Neural cell (in vitro differentiated cells): ENCODE measurements around the gene KDM4B. TPM values are rescaled to one million over a fixed set of nuclear protein-coding genes. Genes with fewer than 3 reads are reported as not detected.

Experiments used
- H2AFZ ChIP-seq: fragments of 200-600, 300-800 bp; sonication (generic), shearing (Covaris generic); 2 replicates; pipeline ENCODE4 v1.6.0; 2014; ENCODE audit warnings: low read depth, mild to moderate bottlenecking, antibody characterized with exemption, low read length, moderate library complexity
- H3F3A ChIP-seq: fragments of 200-600 bp; shearing (Covaris generic); 2 replicates; pipeline ENCODE4 v1.6.1; 2016; ENCODE audit warnings: mild to moderate bottlenecking, moderate library complexity, mixed read lengths, antibody characterized with exemption, low read length; ENCODE audit not compliant: insufficient read depth, poor library complexity, severe bottlenecking
- H3K27ac ChIP-seq: fragments of 200-600, 300-800 bp; sonication (generic), shearing (Covaris generic); 2 replicates; pipeline ENCODE4 v1.5.1; 2014; ENCODE audit warnings: mild to moderate bottlenecking, low read length, moderate library complexity
- H3K27me3 ChIP-seq: fragments of 300-800, 200-600 bp; sonication (generic), shearing (Covaris generic); 2 replicates; pipeline ENCODE4 v1.6.0; 2014; ENCODE audit warnings: mild to moderate bottlenecking, low read depth, low read length, moderate library complexity; ENCODE audit not compliant: insufficient read depth
- H3K36me3 ChIP-seq: fragments of 300-800, 200-600 bp; sonication (generic), shearing (Covaris generic); 2 replicates; pipeline ENCODE4 v1.5.1; 2014; ENCODE audit warnings: mild to moderate bottlenecking, antibody characterized with exemption, low read length, moderate library complexity; ENCODE audit not compliant: insufficient read depth
- H3K4me2 ChIP-seq: fragments of 300-800, 200-600 bp; sonication (generic), shearing (Covaris generic); 2 replicates; pipeline ENCODE4 v1.6.0; 2014; ENCODE audit warnings: mild to moderate bottlenecking, low read length
- H3K4me3 ChIP-seq: fragments of 300-800, 200-600 bp; sonication (generic), shearing (Covaris generic); 2 replicates; pipeline ENCODE4 v1.5.1; 2014; ENCODE audit warnings: mild to moderate bottlenecking, low read length, moderate library complexity
- H3K79me2 ChIP-seq: fragments of 200-600 bp; shearing (Covaris generic); replicated peaks from 2 replicates; pipeline ENCODE4 v1.6.0; 2014; ENCODE audit warnings: mild to moderate bottlenecking, low read length, moderate library complexity; ENCODE audit not compliant: insufficient read depth
- H3K9ac ChIP-seq: fragments of 300-800, 200-600 bp; sonication (generic), shearing (Covaris generic); 2 replicates; pipeline ENCODE4 v1.6.1; 2016; ENCODE audit warnings: mild to moderate bottlenecking, low read length, mixed read lengths
- H3K9me2 ChIP-seq: fragments of 200-600 bp; shearing (Covaris generic); 2 replicates; pipeline ENCODE4 v1.6.1; 2016; ENCODE audit warnings: mild to moderate bottlenecking, low read length, mixed read lengths; ENCODE audit not compliant: insufficient read depth
- H3K9me3 ChIP-seq: fragments of 200-600, 300-800 bp; sonication (generic), shearing (Covaris generic); 2 replicates; pipeline ENCODE4 v1.6.1; 2016; ENCODE audit warnings: mild to moderate bottlenecking, mixed run types, low read length, moderate library complexity, mixed read lengths
- H4K20me1 ChIP-seq: fragments of 200-600 bp; shearing (Covaris generic); 2 replicates; pipeline ENCODE4 v1.6.1; 2016; ENCODE audit warnings: mild to moderate bottlenecking, mixed run types; ENCODE audit not compliant: insufficient read depth
- EP300 ChIP-seq: fragments of 450-650 bp; conservative IDR thresholded peaks from 2 replicates; pipeline ENCODE4 v1.6.1; 2014; ENCODE audit warnings: antibody characterized with exemption, mild to moderate bottlenecking, moderate library complexity; ENCODE audit not compliant: poor library complexity, severe bottlenecking
- EZH2 ChIP-seq: fragments of 200-600, 300-800 bp; shearing (Covaris generic), sonication (generic); IDR thresholded peaks from 2 replicates; pipeline ENCODE4 v1.6.1; 2014; ENCODE audit warnings: antibody characterized with exemption, low read length, borderline replicate concordance, mild to moderate bottlenecking; ENCODE audit not compliant: insufficient read depth, poor library complexity, severe bottlenecking
- MXI1 ChIP-seq: fragments of 450-650 bp; conservative IDR thresholded peaks from 2 replicates; pipeline ENCODE4 v1.6.1; 2014; ENCODE audit warnings: antibody characterized with exemption, mild to moderate bottlenecking; ENCODE audit not compliant: poor library complexity, severe bottlenecking
- POLR2AphosphoS5 ChIP-seq: IDR thresholded peaks from 2 replicates; pipeline ENCODE4 v1.6.1; 2012
- RAD21 ChIP-seq: fragments of 450-650 bp; conservative IDR thresholded peaks from 2 replicates; pipeline ENCODE4 v1.6.1; 2014; ENCODE audit warnings: antibody characterized with exemption, mild to moderate bottlenecking, moderate library complexity
- REST ChIP-seq: IDR thresholded peaks from 2 replicates; pipeline ENCODE4 v1.6.1; 2012; ENCODE audit warnings: borderline replicate concordance
- SMC3 ChIP-seq: fragments of 450-650 bp; conservative IDR thresholded peaks from 2 replicates; pipeline ENCODE4 v1.6.1; 2014; ENCODE audit warnings: antibody characterized with exemption, mild to moderate bottlenecking, moderate library complexity; ENCODE audit not compliant: poor library complexity
- TAF1 ChIP-seq: IDR thresholded peaks from 2 replicates; pipeline ENCODE4 v1.6.1; 2012; ENCODE audit warnings: low read depth
- polyA plus RNA-seq: library from polyadenylated mRNA; depleted of rRNA; stranded (reverse); fragments of >200 nt; gene quantifications from 2 replicates; pipeline ENCODE4 v1.2.3, GENCODE V29; 2014
- TF ChIP-seq, protein P1 (sequence below): fragments of 450-650 bp; IDR thresholded peaks from 2 replicates; pipeline ENCODE4 v1.5.1; 2014; ENCODE audit warnings: antibody characterized with exemption, mild to moderate bottlenecking, moderate library complexity; ENCODE audit not compliant: poor library complexity, severe bottlenecking

Gene KDM4B
- polyA plus RNA-seq, 1 donor from 2014 or later = 19.1 TPM

DNA sequence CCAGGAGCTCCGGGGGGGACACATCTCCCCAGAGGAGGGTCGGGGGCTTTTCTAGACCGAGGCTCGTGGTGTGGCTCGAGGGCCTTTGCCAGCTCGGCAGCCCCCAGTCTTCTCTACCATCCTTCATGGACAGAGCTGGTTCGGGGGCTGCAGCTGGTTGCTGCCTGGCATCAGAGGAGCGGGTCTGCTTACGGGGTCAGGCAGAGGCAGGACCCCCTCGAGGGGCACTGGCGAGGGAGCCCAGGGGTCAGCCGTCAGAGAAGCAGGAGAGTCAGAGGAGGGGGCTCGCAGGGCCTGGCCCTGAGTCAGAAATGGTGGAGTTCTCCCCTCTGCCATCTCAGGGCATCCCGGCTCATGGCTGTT lies 123.5 kb downstream of the KDM4B start:
- Histone ChIP-seq H3K27ac (no peak overlapping the region), H3K4me2 (no peak overlapping the region), H3K9me3 (no peaks in the 10 kb centered on the region), H3K79me2 (no peaks in the 10 kb centered on the region), H2AFZ (no peak overlapping the region), H3K4me3 (no peak overlapping the region), H3F3A (no peaks in the 10 kb centered on the region), H3K9me2 (no peaks in the 10 kb centered on the region), H4K20me1 (no peaks in the 10 kb centered on the region), H3K36me3 (no peaks in the 10 kb centered on the region), H3K27me3 (no peaks in the 10 kb centered on the region), H3K9ac (no peak overlapping the region)
- TF ChIP-seq SMC3 (no peak), TAF1 (no peak), POLR2AphosphoS5 (no peak), MXI1 (no peak), EZH2 (no peak), RAD21 (no peak), EP300 (no peak), REST (no peak)
- TF ChIP-seq, protein P1, sequence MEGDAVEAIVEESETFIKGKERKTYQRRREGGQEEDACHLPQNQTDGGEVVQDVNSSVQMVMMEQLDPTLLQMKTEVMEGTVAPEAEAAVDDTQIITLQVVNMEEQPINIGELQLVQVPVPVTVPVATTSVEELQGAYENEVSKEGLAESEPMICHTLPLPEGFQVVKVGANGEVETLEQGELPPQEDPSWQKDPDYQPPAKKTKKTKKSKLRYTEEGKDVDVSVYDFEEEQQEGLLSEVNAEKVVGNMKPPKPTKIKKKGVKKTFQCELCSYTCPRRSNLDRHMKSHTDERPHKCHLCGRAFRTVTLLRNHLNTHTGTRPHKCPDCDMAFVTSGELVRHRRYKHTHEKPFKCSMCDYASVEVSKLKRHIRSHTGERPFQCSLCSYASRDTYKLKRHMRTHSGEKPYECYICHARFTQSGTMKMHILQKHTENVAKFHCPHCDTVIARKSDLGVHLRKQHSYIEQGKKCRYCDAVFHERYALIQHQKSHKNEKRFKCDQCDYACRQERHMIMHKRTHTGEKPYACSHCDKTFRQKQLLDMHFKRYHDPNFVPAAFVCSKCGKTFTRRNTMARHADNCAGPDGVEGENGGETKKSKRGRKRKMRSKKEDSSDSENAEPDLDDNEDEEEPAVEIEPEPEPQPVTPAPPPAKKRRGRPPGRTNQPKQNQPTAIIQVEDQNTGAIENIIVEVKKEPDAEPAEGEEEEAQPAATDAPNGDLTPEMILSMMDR = no peak

- Histone ChIP-seq H2AFZ (no peak overlapping the region), H3K4me2 (no peak overlapping the region), H4K20me1 (no peaks in the 10 kb centered on the region), H3K9me2 (no peaks in the 10 kb centered on the region), H3K4me3 (no peak overlapping the region), H3K36me3 (no peaks in the 10 kb centered on the region), H3K27me3 (no peaks in the 10 kb centered on the region), H3K79me2 (no peaks in the 10 kb centered on the region), H3K27ac (peak overlapping the region; percentile 19), H3K9me3 (no peaks in the 10 kb centered on the region), H3K9ac (peak overlapping the region; percentile 32), H3F3A (no peaks in the 10 kb centered on the region)
- no peak for TF ChIP-seq EZH2
- no peak for TF ChIP-seq REST
- no peak for TF ChIP-seq TAF1
- TF ChIP-seq RAD21 = no peak
- no peak for TF ChIP-seq SMC3
- no peak for TF ChIP-seq MXI1
- TF ChIP-seq POLR2AphosphoS5 = peak; percentile 7
- TF ChIP-seq, protein P1 = no peak
Observed at GRCh38 chr19:5093297-5093928, 124.5 kb downstream of the KDM4B start.
